H9 (cell line): ENCODE results near the gene PRKCB. TPM values are rescaled to one million over a fixed set of nuclear protein-coding genes. Genes with fewer than 3 reads are reported as not detected.

Experiments used
- DNase-seq: peaks from one replicate; pipeline ENCODE4 v3.0.0-alpha.2; 2017
- H2AFZ ChIP-seq: one replicate; pipeline ENCODE4 v1.6.1; 2013; ENCODE audit warnings: mild to moderate bottlenecking, low read length, control low read depth, moderate library complexity
- H2AK5ac ChIP-seq: 2 replicates; pipeline ENCODE4 v1.6.1; 2013; ENCODE audit warnings: low read length, control low read depth, mixed read lengths; ENCODE audit not compliant: insufficient read length
- H2BK120ac ChIP-seq: one replicate; pipeline ENCODE4 v1.6.1; 2013; ENCODE audit warnings: low read depth, mild to moderate bottlenecking, low read length, control low read depth, inconsistent platforms; ENCODE audit not compliant: poor library complexity, severe bottlenecking
- H2BK12ac ChIP-seq: 2 replicates; pipeline ENCODE4 v1.6.1; 2013; ENCODE audit warnings: low read length, control low read depth, mixed read lengths, low read depth; ENCODE audit not compliant: insufficient read length
- H2BK15ac ChIP-seq: 2 replicates; pipeline ENCODE4 v1.6.1; 2013; ENCODE audit warnings: low read depth, low read length, control low read depth
- H2BK20ac ChIP-seq: one replicate; pipeline ENCODE4 v1.6.1; 2013; ENCODE audit warnings: low read depth, mild to moderate bottlenecking, low read length, control low read depth, inconsistent platforms; ENCODE audit not compliant: poor library complexity, severe bottlenecking
- H2BK5ac ChIP-seq: 2 replicates; pipeline ENCODE4 v1.6.1; 2013; ENCODE audit warnings: low read length, control low read depth, mixed read lengths; ENCODE audit not compliant: insufficient read length
- H3K14ac ChIP-seq: 2 replicates; pipeline ENCODE4 v1.6.1; 2013; ENCODE audit warnings: low read length, control low read depth; ENCODE audit not compliant: insufficient read depth
- H3K18ac ChIP-seq: 2 replicates; pipeline ENCODE4 v1.6.1; 2013; ENCODE audit warnings: low read depth, mild to moderate bottlenecking, mixed read lengths, low read length, control low read depth; ENCODE audit not compliant: insufficient read length
- H3K23ac ChIP-seq: 2 replicates; pipeline ENCODE4 v1.6.1; 2013; ENCODE audit warnings: low read length, control low read depth, mixed read lengths, low read depth; ENCODE audit not compliant: insufficient read length
- H3K23me2 ChIP-seq: 2 replicates; pipeline ENCODE4 v1.6.1; 2013; ENCODE audit warnings: low read depth, mild to moderate bottlenecking, mixed read lengths, low read length, control low read depth; ENCODE audit not compliant: insufficient read length, poor library complexity, severe bottlenecking
- H3K27ac ChIP-seq: 2 replicates; pipeline ENCODE4 v1.5.1; 2013; ENCODE audit warnings: low read length, control low read depth, mixed read lengths, low read depth; ENCODE audit not compliant: insufficient read length
- H3K27me3 ChIP-seq: 2 replicates; pipeline ENCODE4 v1.6.1; 2013; ENCODE audit warnings: low read length, control low read depth, inconsistent platforms; ENCODE audit not compliant: insufficient read depth
- H3K4ac ChIP-seq: 2 replicates; pipeline ENCODE4 v1.6.1; 2013; ENCODE audit warnings: low read depth, mild to moderate bottlenecking, control low read depth, inconsistent platforms, low read length, moderate library complexity
- H3K4me1 ChIP-seq: 2 replicates; pipeline ENCODE4 v1.6.1; 2013; ENCODE audit warnings: low read length, control low read depth, inconsistent platforms; ENCODE audit not compliant: insufficient read depth
- H3K4me2 ChIP-seq: 2 replicates; pipeline ENCODE4 v1.6.1; 2013; ENCODE audit warnings: low read length, control low read depth, mixed read lengths; ENCODE audit not compliant: insufficient read length, insufficient read depth
- H3K56ac ChIP-seq: 2 replicates; pipeline ENCODE4 v1.6.1; 2013; ENCODE audit warnings: low read depth, mild to moderate bottlenecking, mixed read lengths, low read length, control low read depth; ENCODE audit not compliant: insufficient read length
- H3K79me1 ChIP-seq: 2 replicates; pipeline ENCODE4 v1.6.1; 2013; ENCODE audit warnings: low read depth, mild to moderate bottlenecking, moderate library complexity, low read length, control low read depth, inconsistent platforms; ENCODE audit not compliant: insufficient read depth, poor library complexity, severe bottlenecking
- H3K79me2 ChIP-seq: 2 replicates; pipeline ENCODE4 v1.6.1; 2013; ENCODE audit warnings: low read length, control low read depth, inconsistent platforms; ENCODE audit not compliant: insufficient read depth
- H3K9ac ChIP-seq: 2 replicates; pipeline ENCODE4 v1.6.1; 2013; ENCODE audit warnings: low read length, control low read depth, mixed read lengths; ENCODE audit not compliant: insufficient read length; ENCODE audit errors: extremely low read depth
- H3K9me3 ChIP-seq: one replicate; pipeline ENCODE4 v1.6.1; 2013; ENCODE audit warnings: low read depth, low read length, inconsistent platforms; ENCODE audit not compliant: control insufficient read depth
- H3T11ph ChIP-seq: one replicate; pipeline ENCODE4 v1.6.1; 2013; ENCODE audit warnings: mild to moderate bottlenecking, low read length, control low read depth, inconsistent platforms
- H4K20me1 ChIP-seq: one replicate; pipeline ENCODE4 v1.6.1; 2013; ENCODE audit not compliant: control insufficient read depth, insufficient read length, insufficient read depth
- H4K5ac ChIP-seq: 2 replicates; pipeline ENCODE4 v1.6.1; 2013; ENCODE audit warnings: low read depth, mild to moderate bottlenecking, mixed read lengths, low read length, control low read depth; ENCODE audit not compliant: insufficient read length
- H4K8ac ChIP-seq: replicated peaks from 2 replicates; pipeline ENCODE4 v1.6.1; 2013; ENCODE audit warnings: low read length, control low read depth, mixed read lengths, low read depth; ENCODE audit not compliant: insufficient read length
- H4K91ac ChIP-seq: 2 replicates; pipeline ENCODE4 v1.6.1; 2013; ENCODE audit warnings: low read depth, mild to moderate bottlenecking, moderate library complexity, mixed read lengths, low read length, control low read depth; ENCODE audit not compliant: insufficient read length
- H3K27ac Mint-ChIP-seq, 3 experiments: 2 replicates in 2 of 3; 3 replicates in 1 of 3; pipeline ENCODE4 v1.8.0; 2020 to 2021; ENCODE audit warnings: mixed read lengths in 3 of 3, mild to moderate bottlenecking in 1 of 3, moderate library complexity in 1 of 3
- H3K27me3 Mint-ChIP-seq: 2 replicates; pipeline ENCODE4 v1.8.0; 2021; ENCODE audit warnings: low read depth, mild to moderate bottlenecking, moderate library complexity, mixed read lengths
- H3K36me3 Mint-ChIP-seq, 3 experiments: 2 replicates in 2 of 3; 3 replicates in 1 of 3; pipeline ENCODE4 v1.8.0; 2020 to 2021; ENCODE audit warnings: low read depth in 3 of 3, mixed read lengths in 3 of 3; ENCODE audit not compliant: insufficient read depth in 1 of 3
- H3K4me1 Mint-ChIP-seq, 2 experiments: 2 replicates each; pipeline ENCODE4 v1.8.0; 2020; ENCODE audit warnings: mixed read lengths in 2 of 2
- H3K4me3 Mint-ChIP-seq, 2 experiments: 2 replicates in 1 of 2; 3 replicates in 1 of 2; pipeline ENCODE4 v1.8.0; 2020 to 2021; ENCODE audit warnings: mild to moderate bottlenecking in 2 of 2, mixed read lengths in 2 of 2, moderate library complexity in 1 of 2
- H3K9me3 Mint-ChIP-seq, 2 experiments: 2 replicates in 1 of 2; 3 replicates in 1 of 2; pipeline ENCODE4 v1.8.0; 2020; ENCODE audit warnings: mild to moderate bottlenecking in 2 of 2, mixed read lengths in 2 of 2, moderate library complexity in 1 of 2
- WGBS: extraction: QIAGEN DNeasy Blood & Tissue Kit; methylation state at CpG from one replicate; pipeline ENCODE4 v1.1.7; 2013; ENCODE audit warnings: missing lambda C conversion rate, low lambda C conversion rate, mixed read lengths; ENCODE audit not compliant: insufficient read length; ENCODE audit errors: extremely low coverage; 5-methylcytosine and 5-hydroxymethylcytosine counted together
- total RNA-seq: library from RNA; stranded (reverse); gene quantifications from 2 replicates; pipeline ENCODE4 v1.2.1, GENCODE V29; 2021
- TF ChIP-seq, protein P1 (sequence below): fragments of 200-600 bp; sonication (generic); conservative IDR thresholded peaks from 3 replicates; pipeline ENCODE4 v1.8.0; 2021; ENCODE audit warnings: antibody characterized with exemption, mild to moderate bottlenecking

PRKCB gene
- total RNA-seq, 1 experiment from 2014 or later, result 7.0 TPM

DNA sequence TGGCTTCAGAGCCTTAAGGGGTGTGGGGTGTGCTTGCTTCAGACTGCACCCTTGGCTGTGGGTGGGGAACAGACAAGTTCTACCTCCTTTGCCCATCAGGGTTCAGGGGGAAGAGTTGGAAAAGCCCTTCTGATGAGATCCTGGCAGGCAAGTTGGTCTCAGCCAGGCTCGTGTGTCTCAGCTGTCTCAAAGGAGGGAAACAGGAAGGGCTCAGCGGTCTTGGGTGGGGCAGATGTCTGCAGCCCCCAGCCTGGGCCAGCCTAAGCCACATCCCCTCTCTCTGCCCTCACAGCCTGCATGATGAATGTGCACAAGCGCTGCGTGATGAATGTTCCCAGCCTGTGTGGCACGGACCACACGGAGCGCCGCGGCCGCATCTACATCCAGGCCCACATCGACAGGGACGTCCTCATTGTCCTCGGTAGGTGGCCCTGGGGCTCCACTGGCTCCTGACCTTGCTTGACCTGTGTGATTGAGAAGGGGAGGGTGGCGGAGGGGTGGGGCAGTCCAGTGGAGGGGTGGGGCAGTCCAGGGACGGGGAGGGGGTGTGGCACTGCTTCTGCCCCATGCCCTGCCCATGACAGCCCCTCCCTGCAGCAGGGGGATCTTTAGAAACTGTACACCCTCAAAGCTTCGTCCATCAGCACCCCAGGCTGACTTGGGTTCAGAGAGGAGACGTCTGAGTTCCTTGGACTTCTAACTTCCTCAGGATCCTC, 199.5 kb downstream of the PRKCB start:
- no peak overlapping the region for H4K5ac ChIP-seq
- no peak overlapping the region; the same call in 1 of the 2 replicates for H3K14ac ChIP-seq
- no peak overlapping the region for H3K56ac ChIP-seq
- H2BK5ac ChIP-seq, result no peak overlapping the region
- no peak overlapping the region for H3K9ac ChIP-seq
- no CpG with 5 or more reads among the region's 17 CpGs for WGBS
- DNase-seq, result no peak
- peaks cover 4 to 15% of the 10 kb centered on the region in 2 experiments; a peak in 4 of 5 replicates for H3K9me3 Mint-ChIP-seq
- H3K4me1 ChIP-seq, result no peaks in the 10 kb centered on the region
- no peak overlapping the region for H2AFZ ChIP-seq
- H3K36me3 Mint-ChIP-seq, result peaks cover 0 to 12% (median 5%) of the 10 kb centered on the region in 3 experiments; a peak in 4 of 7 replicates
- H3K23me2 ChIP-seq, result no peaks in the 10 kb centered on the region
- no peaks in the 10 kb centered on the region for H3K79me1 ChIP-seq
- H3K4ac ChIP-seq, result no peak overlapping the region
- H3K23ac ChIP-seq, result no peak overlapping the region
- TF ChIP-seq, protein P1, sequence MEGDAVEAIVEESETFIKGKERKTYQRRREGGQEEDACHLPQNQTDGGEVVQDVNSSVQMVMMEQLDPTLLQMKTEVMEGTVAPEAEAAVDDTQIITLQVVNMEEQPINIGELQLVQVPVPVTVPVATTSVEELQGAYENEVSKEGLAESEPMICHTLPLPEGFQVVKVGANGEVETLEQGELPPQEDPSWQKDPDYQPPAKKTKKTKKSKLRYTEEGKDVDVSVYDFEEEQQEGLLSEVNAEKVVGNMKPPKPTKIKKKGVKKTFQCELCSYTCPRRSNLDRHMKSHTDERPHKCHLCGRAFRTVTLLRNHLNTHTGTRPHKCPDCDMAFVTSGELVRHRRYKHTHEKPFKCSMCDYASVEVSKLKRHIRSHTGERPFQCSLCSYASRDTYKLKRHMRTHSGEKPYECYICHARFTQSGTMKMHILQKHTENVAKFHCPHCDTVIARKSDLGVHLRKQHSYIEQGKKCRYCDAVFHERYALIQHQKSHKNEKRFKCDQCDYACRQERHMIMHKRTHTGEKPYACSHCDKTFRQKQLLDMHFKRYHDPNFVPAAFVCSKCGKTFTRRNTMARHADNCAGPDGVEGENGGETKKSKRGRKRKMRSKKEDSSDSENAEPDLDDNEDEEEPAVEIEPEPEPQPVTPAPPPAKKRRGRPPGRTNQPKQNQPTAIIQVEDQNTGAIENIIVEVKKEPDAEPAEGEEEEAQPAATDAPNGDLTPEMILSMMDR, result no peak
- H3K27me3 Mint-ChIP-seq, result peaks cover 7% of the 10 kb centered on the region
- H4K8ac ChIP-seq, result no peak overlapping the region
- no peak overlapping the region for H2BK20ac ChIP-seq
- no peak overlapping the region for H2BK15ac ChIP-seq
- peaks cover 2 to 6% of the 10 kb centered on the region in 2 experiments; a peak in 3 of 4 replicates for H3K4me1 Mint-ChIP-seq
- H2AK5ac ChIP-seq, result no peak overlapping the region
- no peaks in the 10 kb centered on the region for H3K9me3 ChIP-seq
- H3K4me2 ChIP-seq, result no peak overlapping the region
- no peak overlapping the region for H2BK12ac ChIP-seq
- H3T11ph ChIP-seq, result no peak overlapping the region
- H3K18ac ChIP-seq, result no peak overlapping the region
- no peaks in the 10 kb centered on the region for H3K27me3 ChIP-seq
- H4K20me1 ChIP-seq, result no peaks in the 10 kb centered on the region
- no peak overlapping the region for H3K4me3 Mint-ChIP-seq
- no peak overlapping the region for H3K27ac Mint-ChIP-seq
- no peaks in the 10 kb centered on the region for H3K79me2 ChIP-seq
- H3K27ac ChIP-seq, result no peak overlapping the region
- H2BK120ac ChIP-seq, result no peak overlapping the region
- H4K91ac ChIP-seq, result no peak overlapping the region
